GM12874 (cell line): ENCODE results near the gene CRYZ.

Experiments
- TF ChIP-seq, protein P1 (sequence below): IDR thresholded peaks from 2 replicates; pipeline ENCODE4 v1.5.1; 2011; ENCODE audit warnings: low read depth, mild to moderate bottlenecking, control low read depth, low read length, moderate library complexity; ENCODE audit not compliant: insufficient read depth

The CRYZ gene

DNA sequence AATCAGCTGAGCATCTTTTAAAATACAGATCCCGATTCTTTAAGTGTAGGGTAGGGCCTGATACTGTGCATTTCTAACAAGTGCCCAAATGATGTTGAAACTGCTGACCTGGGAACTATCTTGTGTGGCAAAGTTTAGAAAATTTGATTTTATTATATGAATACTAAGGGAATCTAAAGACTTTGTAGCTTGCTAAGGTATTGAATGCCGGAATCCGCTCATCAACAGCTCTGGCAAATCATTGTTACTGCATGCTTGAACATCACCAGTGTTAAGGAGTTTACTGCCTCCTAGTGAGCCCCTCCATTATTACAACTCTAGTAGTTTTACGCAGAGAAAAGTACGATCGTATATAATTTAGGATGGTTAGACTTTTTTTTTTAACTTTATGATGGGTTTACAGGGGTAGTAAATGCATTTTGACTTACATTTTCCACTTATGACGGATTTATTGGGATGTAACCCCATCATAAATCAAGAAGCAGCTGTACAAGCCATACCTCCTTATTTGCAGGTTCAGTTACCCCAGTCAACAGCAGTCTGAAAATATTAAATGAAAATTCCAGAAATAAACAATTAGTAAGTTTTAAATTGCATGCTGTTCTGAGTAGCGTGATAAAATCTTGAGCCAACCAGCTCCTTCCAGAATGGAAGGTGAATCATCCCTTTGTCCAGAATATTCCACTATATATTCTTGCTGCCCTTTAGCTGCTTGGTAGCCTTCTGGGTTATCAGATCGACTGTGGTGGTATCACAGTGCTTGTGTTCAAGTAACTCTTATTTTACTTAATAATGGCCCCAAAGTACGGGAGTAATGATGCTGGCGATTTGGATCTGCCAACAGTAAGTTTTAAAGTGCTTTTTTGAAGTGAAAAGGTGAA is 994 bp upstream of the CRYZ start:
- TF ChIP-seq, protein P1, sequence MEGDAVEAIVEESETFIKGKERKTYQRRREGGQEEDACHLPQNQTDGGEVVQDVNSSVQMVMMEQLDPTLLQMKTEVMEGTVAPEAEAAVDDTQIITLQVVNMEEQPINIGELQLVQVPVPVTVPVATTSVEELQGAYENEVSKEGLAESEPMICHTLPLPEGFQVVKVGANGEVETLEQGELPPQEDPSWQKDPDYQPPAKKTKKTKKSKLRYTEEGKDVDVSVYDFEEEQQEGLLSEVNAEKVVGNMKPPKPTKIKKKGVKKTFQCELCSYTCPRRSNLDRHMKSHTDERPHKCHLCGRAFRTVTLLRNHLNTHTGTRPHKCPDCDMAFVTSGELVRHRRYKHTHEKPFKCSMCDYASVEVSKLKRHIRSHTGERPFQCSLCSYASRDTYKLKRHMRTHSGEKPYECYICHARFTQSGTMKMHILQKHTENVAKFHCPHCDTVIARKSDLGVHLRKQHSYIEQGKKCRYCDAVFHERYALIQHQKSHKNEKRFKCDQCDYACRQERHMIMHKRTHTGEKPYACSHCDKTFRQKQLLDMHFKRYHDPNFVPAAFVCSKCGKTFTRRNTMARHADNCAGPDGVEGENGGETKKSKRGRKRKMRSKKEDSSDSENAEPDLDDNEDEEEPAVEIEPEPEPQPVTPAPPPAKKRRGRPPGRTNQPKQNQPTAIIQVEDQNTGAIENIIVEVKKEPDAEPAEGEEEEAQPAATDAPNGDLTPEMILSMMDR: peak; percentile 53

DNA sequence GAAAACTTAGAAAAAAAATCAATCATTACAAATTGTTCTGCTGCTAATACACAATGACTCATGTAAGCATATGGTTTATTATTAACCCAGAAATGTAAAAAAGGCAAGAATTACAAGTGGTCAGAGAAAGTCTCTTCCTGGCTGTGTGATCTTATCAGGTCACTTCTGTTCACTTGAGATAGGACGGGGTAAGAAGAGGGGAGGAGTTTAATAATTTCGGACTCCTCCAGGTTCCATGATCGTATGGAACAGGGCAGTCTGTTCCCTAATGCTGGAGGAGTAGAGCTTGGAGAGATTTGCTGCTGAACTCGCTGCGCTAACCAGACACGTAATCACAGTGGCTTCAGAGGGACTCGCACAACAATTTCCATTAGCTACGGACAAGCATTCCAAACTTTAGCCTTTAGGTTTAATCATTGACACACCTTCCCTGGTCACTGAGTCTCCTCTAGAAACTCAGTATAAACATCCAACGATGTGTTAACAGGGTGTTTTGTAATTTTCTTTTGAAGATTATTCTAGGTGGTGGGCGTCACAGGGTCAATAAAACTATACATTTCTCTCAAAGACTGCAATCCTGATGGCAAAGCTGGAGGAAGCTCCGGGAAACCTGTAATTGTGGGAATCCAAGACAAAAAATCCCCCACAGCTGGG is 1.3 kb downstream of the CRYZ start:
- TF ChIP-seq, protein P1: no peak

DNA sequence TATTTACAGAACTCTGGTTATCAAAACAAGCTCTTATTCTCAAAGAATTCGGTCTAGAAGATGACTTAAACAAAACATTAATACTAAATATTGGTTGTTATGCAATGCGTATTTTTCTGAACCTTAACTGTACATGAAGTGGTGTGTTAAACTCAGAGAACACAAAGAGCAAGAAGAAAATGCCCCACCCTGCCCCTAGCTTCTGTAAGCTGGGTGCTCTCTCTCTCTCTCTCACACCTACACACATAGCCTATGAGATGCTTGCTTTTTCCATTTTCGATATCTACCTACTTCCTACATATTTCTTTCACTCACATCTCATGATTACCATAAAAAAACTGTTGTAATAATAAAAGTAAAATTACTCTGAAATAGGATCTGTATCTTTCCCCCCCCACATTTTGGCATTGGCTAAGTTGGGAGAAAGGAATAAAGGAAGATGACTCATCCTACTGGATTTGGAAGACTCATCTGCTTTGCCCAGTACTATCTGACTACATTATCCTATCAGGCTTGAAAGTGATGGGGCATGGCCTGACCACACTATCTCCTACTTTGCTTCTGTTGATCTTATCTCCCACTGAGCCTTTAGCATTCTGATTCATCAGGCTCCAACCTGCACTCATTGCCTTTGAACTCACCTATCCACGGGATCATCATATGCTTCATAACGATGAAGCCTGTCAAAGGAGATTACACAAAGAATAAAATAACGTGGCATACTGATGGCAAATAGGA is 2.9 kb downstream of the CRYZ start:
- TF ChIP-seq, protein P1: no peak

DNA sequence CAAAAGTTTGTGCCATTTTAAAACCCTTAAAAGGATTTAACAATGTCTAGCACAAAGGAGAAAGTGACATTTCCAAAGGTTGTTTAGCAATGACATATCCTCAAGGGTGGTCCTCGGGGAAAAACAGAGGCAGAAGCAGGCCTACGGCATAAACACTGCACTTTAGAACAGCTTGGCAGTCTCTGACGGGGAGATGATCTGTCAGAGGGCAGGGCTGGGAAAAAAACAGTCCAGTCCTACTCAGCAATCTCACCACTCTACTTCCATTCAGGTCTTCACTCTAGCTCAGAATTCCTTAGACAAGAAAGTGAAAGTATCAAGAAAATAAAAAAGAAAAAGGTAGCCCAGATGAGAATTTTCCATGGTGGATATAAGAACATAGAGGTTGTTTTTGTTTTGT is 4.1 kb downstream of the CRYZ start:
- TF ChIP-seq, protein P1: no peak

DNA sequence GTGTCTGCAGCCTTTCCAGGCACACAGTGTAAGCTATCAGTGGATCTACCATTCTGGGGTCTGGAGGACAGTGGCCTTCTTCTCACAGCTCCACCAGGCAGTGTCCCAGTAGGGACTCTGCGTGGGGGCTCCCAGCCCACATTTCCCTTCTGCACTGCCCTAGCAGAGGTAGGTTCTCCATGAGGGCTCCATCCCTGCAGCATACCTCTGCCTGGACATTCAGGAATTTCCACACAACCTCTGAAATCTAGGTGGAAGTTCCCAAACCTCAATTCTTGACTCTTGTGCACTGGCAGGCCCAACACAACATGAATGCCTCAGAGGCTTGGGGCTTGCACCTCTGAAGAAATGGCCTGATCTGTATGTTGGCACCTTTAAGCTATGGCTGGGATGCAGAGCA is 6.8 kb downstream of the CRYZ start:
- TF ChIP-seq, protein P1: no peak

DNA sequence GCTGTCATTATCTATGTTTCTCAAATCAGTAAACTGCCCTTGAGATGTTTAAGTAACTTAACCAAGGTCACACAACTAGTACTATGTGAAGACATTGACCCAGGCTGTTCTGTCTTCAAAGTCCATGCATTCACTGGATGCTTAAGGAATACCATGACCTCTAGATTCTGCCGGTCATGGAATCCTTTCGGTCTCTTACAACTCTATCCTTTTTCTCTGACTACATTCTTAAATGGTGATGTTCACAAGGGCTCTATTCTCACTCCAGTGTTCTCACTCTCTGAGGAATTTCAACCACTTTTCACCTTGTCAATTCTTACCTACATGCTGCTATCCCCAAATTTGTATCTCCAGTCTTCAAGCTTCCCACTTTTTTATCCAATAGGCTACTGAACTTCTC is 15.2 kb downstream of the CRYZ start:
- TF ChIP-seq, protein P1: no peak

DNA sequence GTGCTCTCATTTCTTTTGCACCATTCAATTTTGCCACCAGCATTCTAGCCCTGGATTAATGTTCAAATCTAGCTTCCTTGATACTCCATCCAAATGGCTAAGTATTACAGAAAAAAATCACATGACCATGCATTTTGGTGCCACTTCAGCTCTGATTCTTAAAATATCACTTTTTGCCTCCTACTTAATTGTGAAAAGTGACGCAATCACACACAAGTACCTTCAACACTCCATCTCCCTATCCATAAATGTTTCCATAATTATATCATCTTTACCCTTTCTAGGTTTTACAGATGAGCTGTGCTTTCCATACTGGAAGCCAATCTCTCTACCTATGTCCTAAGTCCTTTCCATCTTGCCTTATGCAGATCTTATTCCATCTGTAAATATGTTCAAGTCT is 16.0 kb downstream of the CRYZ start:
- TF ChIP-seq, protein P1: no peak
